Adrenal gland (tissue), 5 donors: ENCODE data around the gene P2RY2.

Experiments
- CTCF ChIP-seq, 6 experiments: fragments of 450-650 bp in 4 of 6; fragments of 200-600 bp in 2 of 6; sonication (generic) in 1 of 6; IDR thresholded peaks; 1 replicate in 5 of 6; 2 replicates in 1 of 6; pipeline versions ENCODE4 v1.5.1 to v1.8.0; 2016 to 2021; ENCODE audit warnings: antibody characterized with exemption in 6 of 6, mild to moderate bottlenecking in 2 of 6, moderate library complexity in 1 of 6
- POLR2A ChIP-seq, 2 donors: fragments of 450-650 bp; IDR thresholded peaks; one replicate each; pipeline ENCODE4 v1.6.1; 2017; ENCODE audit warnings: antibody characterized with exemption in 2 of 2, mild to moderate bottlenecking in 2 of 2, moderate library complexity in 1 of 2
- donor health status: DM: no; HTN: no; CAD: no.

GRCh38 chr11:73206801-73207200 lies 11.3 kb upstream of the P2RY2 start:
- TF ChIP-seq CTCF (IDR thresholded peaks at IDR 0.05) (no peak), POLR2A (IDR thresholded peaks at IDR 0.05) (no peak)
